ENCODE measurements around the gene CAPN1. TPM values are rescaled to one million over a fixed set of nuclear protein-coding genes. Genes with fewer than 3 reads are reported as not detected.

The CAPN1 gene
- total RNA-seq, 1 experiment from 2014 or later, result 111 TPM

- TF ChIP-seq CTCF (IDR thresholded peaks at IDR 0.05; ENCODE audit: unreplicated experiment), result no peak
- no peaks in the 10 kb centered on the region for H3K9me3 Mint-ChIP-seq (ENCODE audit: unreplicated experiment)
- H3K27ac Mint-ChIP-seq (ENCODE audit: low read depth, unreplicated experiment), result no peak overlapping the region
- ChIA-PET CTCF (interaction anchor here (0.6 to 0.7 kb wide), 3 partner anchors 44 to 1480 kb away, joined by 3 to 4 read pairs (median 3); no protein-coding TSS in a partner anchor), POLR2A (interaction anchor here (0.7 to 1.1 kb wide), 3 partner anchors 12 to 86 kb away, joined by 3 to 4 read pairs (median 3); partner anchors contain the start of genes FAU and MRPL49)
- no peaks in the 10 kb centered on the region for H3K27me3 Mint-ChIP-seq (ENCODE audit: insufficient read depth, unreplicated experiment)
- H3K36me3 Mint-ChIP-seq (ENCODE audit: insufficient read depth, unreplicated experiment), result peaks cover 63% of the 10 kb centered on the region
- no peak for DNase-seq (ENCODE audit: unreplicated experiment)
- H3K4me1 Mint-ChIP-seq (ENCODE audit: insufficient read depth, unreplicated experiment), result no peaks in the 10 kb centered on the region
- intact Hi-C loops (cut with micrococcal nuclease), result no loop called here
- no TSS peak for BruUV-seq (replicated peaks)
- H3K4me3 Mint-ChIP-seq (ENCODE audit: unreplicated experiment), result no peak overlapping the region
Observed at GRCh38 chr11:65207918-65208784, 26.4 kb downstream of the CAPN1 start.

GRCh38 chr11:65208785-65209710 lies 27.3 kb downstream of the CAPN1 start:
- ChIA-PET POLR2A (interaction anchor here (0.7 to 1.1 kb wide), 4 partner anchors 11 to 393 kb away, joined by 3 to 4 read pairs (median 3); no protein-coding TSS in a partner anchor), CTCF (interaction anchor here (0.7 to 1.4 kb wide), 2 partner anchors 11 to 43 kb away, joined by 3 read pairs; no protein-coding TSS in a partner anchor)
- no TSS peak for BruUV-seq (replicated peaks)
- no peaks in the 10 kb centered on the region for H3K27me3 Mint-ChIP-seq (ENCODE audit: insufficient read depth, unreplicated experiment)
- H3K4me3 Mint-ChIP-seq (ENCODE audit: unreplicated experiment), result no peak overlapping the region
- no peak for DNase-seq (ENCODE audit: unreplicated experiment)
- no peak for TF ChIP-seq CTCF (IDR thresholded peaks at IDR 0.05; ENCODE audit: unreplicated experiment)
- no peaks in the 10 kb centered on the region for H3K4me1 Mint-ChIP-seq (ENCODE audit: insufficient read depth, unreplicated experiment)
- H3K36me3 Mint-ChIP-seq (ENCODE audit: insufficient read depth, unreplicated experiment), result peaks cover 63% of the 10 kb centered on the region
- intact Hi-C loops (cut with micrococcal nuclease), result no loop called here
- no peak overlapping the region for H3K27ac Mint-ChIP-seq (ENCODE audit: low read depth, unreplicated experiment)
- H3K9me3 Mint-ChIP-seq (ENCODE audit: unreplicated experiment), result no peaks in the 10 kb centered on the region

GRCh38 chr11:65209711-65210360 lies 28.1 kb downstream of the CAPN1 start:
- Mint-ChIP-seq H3K9me3 (ENCODE audit: unreplicated experiment) (no peaks in the 10 kb centered on the region), H3K27me3 (ENCODE audit: insufficient read depth, unreplicated experiment) (no peaks in the 10 kb centered on the region), H3K4me1 (ENCODE audit: insufficient read depth, unreplicated experiment) (no peaks in the 10 kb centered on the region), H3K36me3 (ENCODE audit: insufficient read depth, unreplicated experiment) (peaks cover 55% of the 10 kb centered on the region), H3K4me3 (ENCODE audit: unreplicated experiment) (no peak overlapping the region), H3K27ac (ENCODE audit: low read depth, unreplicated experiment) (no peak overlapping the region)
- intact Hi-C loops (cut with micrococcal nuclease), result no loop called here
- POLR2A ChIA-PET, result interaction anchor here (0.7 to 1.3 kb wide), 5 partner anchors 10 to 394 kb away, joined by 3 read pairs; no protein-coding TSS in a partner anchor
- CTCF ChIA-PET, result interaction anchor here (1.4 kb wide), 1 partner anchor 10 kb away, joined by 3 read pairs; no protein-coding TSS in a partner anchor
- TF ChIP-seq CTCF (IDR thresholded peaks at IDR 0.05; ENCODE audit: unreplicated experiment), result no peak
- no TSS peak for BruUV-seq (replicated peaks)
- no peak for DNase-seq (ENCODE audit: unreplicated experiment)

Measured in MCF 10A (cell line).